ENCODE results near the gene ICAM2. TPM values are rescaled to one million over a fixed set of nuclear protein-coding genes. Genes with fewer than 3 reads are reported as not detected.

Gene ICAM2
- total RNA-seq (2014; rRNA removed; shearing (Covaris generic)): not detected in 2 replicates

DNA sequence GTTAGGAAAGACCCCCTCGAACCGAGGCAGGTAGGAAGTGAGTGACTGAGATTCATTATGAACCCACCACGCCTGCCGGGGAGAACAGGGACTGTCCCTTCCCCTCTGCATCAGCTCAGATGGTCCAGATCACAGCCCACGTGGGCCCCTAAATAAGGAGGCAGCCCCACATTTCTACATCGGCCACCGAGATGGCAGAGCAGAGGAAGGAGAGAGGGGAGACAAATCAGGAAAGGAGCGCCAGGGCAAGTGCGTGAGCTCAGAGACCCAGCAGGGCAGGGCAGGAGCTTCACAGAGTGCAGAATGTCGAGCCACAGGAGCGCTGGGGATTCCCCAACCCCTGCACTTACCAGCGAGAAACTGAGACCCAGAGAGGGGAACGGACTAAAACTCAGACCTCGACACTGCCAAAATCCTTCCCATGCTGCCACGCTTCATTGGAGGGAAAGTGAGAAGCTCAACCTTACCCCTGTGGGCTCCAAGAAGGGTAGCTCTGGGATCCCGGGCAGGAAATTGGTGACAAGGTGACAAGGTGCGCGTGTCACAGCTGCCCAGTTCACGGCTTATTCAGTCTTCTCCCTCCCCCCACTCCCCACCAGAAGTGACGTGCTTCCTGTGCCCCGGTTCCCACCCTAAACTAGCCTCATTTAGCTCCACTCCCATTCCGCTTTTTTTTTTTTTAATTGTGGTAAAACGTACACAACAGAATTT lies at the start of gene ICAM2:
Gene ICAM2 (minus strand): TSS at position 578 of the 711 bp plus-strand sequence. CDS start 13,942 bp downstream, outside the sequence.
- DNase-seq (ENCODE audit: low read depth): no peak

DNA sequence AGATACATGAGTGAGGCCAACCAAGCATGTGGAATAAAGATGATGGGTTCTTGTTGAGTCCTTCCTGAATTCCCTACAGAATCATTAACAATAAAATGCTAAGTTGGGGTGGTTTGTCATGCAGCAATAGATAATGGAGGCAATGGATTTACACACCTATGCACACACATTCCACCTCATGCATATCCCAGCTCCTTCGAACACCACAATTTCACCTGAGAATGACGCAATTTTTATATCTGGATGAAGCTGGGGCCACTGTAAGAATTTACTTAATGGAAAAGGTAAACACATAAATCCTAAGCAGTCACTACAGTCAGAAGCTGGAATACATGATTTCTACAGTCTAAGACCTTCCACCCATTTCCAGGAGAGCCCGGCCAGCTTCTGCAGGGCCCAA lies 49.8 kb upstream of the ICAM2 start:
- no peak for DNase-seq (ENCODE audit: low read depth)

DNA sequence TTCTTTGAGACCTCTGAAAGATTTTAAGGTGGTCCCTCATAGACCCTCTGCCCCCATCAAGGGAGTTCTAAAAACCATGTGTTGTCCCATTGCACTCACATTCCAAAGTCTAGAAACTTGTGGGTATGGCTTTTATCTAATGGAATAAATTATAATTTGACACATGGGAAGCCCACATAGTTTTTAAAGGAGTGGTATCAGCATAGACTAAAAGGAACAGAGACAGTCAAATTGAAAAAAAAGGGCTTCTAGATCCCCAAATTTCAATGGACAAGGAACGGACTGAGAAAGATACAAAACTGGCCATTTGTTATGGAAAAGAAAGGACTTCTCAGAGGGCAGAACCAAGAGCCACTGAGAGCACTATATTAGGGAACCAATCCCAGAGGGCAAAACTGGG lies 48.7 kb upstream of the ICAM2 start:
- no peak for DNase-seq (ENCODE audit: low read depth)

DNA sequence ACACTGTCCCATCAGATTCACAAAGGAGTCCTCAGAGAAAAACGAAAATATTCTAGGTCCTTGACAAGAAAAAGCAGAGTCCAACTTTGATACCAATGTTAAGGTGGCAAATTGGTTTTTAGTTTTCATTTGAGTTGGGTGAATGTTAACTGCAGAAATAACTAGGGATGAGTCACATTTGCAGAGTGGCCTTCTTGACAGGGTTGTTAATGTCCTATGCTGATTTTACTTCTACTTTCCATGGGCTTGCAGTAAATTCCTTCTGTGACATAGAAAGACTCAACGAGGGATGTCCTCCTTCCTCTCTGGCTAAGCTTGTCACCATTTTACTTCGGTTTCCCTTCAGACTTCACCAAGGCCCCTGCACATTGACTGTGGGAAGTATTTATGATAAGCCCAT lies 47.2 kb upstream of the ICAM2 start:
- DNase-seq (ENCODE audit: low read depth): no peak

DNA sequence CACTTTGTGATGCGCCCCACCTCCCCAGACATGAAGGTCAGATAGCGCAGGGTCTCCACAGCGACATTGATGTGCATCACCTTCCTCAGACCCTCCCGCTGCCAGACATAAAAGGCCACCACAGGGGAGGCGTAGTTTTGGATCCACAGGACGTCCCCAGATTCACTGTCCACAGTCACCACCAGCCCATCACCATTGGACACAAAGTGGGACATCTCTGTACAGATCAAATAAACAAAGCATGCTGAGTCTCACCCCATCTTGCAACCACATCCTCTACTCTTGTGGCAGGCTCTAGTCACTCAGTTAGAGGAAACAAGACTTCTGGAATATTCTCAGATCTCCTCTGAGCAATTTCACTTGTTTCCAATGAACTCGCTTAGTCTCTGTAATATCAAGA lies 46.3 kb upstream of the ICAM2 start:
- no peak for DNase-seq (ENCODE audit: low read depth)

DNA sequence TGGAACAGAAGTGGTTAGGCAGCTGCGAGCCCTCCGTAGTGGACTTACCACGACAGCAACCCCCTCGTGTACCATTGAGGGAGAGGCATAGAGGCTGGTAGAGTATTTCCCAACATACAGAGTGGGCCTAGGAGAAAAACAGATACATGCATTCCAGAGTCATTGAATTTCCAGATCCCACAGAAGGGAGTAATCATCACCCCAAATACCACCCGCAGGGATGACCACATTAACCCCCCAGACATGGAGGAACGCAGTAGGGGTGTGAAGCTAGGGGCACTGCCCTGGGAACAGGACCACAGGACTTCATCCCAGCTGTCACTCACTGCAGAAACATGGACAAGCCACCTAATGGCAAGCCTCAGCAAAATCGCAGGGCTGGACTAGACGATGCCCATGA lies 44.7 kb upstream of the ICAM2 start:
- no peak for DNase-seq (ENCODE audit: low read depth)

DNA sequence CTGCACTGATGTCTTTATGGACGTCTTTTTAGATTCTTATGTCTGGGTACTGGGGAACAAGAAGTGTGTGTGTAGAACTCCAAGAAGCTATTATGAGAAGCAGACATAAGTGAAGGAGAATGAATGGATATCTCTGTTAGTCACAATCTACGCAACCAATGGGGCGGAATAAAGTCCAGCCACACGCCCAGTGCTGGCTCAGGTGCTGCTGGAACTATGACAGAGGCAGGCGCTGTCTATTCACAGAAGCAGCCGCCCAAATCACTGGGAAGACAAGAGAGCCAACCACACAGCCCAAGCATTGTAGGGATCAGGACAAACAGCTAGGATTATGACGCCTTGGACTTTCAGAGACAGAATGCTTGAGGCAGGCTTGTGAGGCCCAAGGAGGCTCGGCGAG lies 43.9 kb upstream of the ICAM2 start:
- no peak for DNase-seq (ENCODE audit: low read depth)

DNA sequence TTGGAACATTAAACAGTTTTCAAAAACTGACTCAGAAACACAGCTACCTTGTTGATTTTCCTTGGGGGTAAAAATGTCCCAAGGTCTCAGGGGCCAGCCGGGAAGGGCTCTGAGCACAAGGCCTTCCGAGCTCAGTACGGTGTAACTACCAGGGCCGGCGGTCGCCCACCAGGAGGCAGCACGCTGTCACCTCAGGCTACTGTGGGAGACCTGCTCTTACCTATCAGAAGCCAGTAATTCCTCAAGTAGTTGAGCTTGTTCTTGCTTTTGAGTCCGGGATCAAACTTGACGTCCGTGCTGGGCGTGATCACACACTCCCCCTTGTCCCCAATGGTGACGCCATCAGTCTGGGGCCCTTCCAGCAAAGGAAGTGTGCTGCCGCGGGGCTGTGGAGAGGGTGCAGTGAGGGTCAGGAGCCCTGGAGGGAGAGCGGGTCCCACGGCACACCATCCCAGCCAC lies 43.4 kb upstream of the ICAM2 start:
- DNase-seq (ENCODE audit: low read depth): peak; percentile 9

DNA sequence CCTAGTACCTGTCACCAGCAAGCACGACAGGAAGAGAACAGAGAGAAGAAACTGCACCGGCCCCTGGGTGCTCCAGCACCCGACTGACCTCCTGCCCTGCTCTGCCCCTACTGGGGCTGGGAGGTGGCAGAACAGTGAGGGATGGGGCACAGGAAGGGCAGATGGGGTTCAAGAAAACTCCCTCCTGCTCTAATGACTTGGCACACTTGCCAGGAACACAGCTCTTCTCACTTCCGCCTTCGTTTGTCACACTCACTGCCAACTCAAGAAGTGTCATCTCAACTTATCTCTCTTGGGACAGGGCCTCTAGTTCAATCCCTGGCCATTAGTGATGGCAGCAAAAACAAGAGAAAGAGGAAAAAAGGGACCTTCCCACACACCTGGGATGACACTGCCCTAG lies 42.7 kb upstream of the ICAM2 start:
- no peak for DNase-seq (ENCODE audit: low read depth)

DNA sequence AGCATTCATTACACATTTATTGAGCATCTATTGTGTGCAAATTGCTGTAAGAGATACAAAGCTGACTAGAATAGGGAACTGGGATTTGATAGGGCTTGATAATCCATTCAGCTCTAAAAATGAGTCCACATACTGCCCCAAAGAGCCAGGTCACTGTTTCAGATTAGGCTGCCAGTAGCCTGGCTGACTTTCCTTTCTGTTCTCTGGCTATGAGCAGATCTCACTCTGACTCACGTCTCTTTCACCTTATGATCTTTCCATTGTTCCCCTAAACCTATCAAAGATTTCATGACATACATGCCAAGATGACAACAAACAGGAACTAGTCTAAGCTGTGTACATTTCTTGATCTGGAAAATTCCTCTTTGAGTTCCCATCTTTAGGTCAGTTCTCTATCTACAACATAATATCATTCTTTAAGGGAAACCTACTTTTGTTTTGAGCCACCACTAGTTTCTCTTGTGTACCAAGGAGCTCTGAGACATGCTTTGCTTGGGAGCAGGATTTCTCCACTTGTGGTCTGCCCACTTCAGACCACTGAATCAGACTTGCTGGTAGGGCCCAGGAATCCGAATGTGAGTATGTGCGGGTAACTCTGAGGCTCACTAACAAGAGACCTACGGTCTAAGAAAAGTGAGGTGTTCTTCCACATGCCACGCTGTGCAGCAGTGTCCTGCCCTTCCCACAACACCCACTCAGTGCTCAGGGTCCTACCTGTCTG lies 40.9 kb upstream of the ICAM2 start:
- DNase-seq (ENCODE audit: low read depth): no peak

DNA sequence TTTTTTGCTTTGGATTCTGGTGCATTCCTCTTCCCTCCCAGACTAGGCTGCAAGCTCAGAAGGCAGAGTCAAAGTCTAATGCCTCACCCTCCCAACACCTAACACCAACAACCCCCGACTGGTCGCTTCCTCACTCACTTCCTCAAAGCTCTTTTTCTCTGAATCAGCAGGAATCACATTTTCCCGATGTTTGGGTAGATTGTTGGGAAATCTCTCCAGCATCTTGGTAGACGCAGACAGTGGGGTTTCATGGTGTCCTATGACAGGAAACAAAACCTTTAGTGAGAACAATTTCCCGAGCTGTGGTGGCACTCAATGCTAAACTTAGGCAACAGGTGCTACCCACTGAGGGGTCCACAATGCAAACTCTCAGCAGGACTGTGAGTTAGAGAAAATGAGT lies 39.9 kb upstream of the ICAM2 start:
- no peak for DNase-seq (ENCODE audit: low read depth)

DNA sequence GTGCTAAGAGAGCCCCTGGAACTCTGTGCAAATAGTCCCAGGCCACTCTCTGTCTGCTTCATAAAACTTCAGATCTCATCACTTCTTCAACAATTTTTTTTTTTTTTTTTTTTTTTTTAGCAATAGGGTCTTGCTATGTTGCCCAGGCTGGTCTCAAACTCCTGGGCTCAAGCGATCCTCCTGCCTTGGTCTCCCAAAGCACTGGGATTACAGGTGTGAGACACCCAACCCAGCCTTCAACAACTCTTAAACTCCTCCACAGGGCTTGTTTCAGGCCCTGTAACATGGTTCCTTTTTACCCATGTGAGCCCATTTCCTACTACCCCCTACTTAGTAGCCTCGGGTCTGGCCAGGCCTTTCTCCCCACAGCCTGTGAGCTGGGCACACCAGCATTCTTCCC lies 39.3 kb upstream of the ICAM2 start:
- DNase-seq (ENCODE audit: low read depth): no peak

DNA sequence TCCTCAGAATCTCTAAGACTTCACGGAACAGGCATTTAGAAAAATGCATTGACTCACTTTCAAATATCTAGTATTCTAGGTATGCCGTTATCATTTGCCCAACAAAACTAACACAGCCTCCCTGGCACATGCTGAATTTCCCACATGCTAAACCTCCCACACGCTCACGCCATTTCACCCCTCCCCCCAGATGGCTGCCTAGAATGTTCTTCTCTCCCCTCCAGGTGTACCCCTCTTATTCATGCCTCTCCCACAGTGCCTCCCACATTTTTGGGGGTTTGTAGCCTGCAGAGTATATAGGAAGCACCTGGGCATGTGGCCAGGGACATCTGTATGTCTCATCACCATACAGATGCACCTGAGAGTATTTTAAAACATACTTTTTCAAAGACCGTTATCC lies 38.2 kb upstream of the ICAM2 start:
- no peak for DNase-seq (ENCODE audit: low read depth)

DNA sequence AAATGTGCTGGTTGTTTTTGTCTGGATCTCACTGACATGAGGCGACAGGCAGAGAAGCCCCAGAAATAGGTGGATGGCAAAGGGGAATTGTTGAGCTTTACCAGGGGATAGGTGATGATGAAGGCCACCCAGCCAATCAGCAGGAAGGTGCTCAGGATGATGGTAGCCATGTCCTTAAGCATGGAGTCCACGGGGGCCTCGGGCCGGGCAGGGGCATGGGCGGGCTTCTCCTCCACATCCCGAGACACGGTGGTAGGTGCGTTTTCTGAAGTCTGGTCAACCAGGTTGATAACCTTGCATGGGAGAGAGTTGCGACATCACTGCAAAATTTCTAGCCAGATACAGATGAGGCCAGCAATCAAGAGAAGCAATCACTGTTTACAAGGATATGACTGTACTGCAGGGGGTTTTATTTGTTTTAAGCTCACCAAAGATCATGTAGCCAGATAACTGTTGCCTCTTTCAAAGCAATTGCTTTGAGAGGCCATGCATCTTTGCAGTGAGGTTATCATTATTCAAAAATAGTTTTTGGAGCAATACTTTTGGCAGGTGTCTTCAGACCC lies 37.3 kb upstream of the ICAM2 start:
- no peak for DNase-seq (ENCODE audit: low read depth)

DNA sequence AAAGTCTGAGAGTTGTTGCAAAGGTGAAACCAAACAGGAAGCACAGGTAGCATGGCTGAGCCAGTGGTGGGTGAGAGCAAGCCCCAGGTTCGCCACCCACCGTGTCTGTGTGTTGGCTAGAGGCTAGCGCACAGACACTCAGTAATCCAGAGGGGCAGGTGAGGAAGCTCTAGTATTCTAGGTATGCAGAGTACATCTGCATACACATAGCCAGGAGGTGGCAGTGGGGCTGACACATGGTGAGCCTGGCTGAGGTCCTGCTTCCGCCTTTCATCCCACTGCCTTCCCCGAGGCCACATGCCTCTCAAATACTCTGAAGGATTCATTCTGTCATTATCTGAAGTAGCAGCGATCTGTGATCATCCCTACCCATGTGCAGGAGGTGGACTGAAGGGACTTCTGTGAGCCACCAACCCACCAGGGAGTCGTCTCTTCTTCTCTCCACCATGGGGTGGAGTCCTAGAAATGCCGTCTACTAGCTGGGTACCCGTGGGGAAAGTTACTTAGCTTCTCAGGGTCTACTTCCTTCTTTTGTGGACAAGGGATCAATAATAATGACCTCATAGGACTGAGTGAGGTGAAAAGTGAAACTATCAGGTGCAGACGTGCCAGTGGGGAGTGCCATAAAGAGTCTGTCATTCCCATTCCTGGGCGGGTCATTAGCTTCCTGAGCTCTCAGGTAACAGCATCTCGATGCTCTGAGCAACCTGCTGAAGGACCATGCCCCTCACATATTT lies 36.0 kb upstream of the ICAM2 start:
- no peak for DNase-seq (ENCODE audit: low read depth)

DNA sequence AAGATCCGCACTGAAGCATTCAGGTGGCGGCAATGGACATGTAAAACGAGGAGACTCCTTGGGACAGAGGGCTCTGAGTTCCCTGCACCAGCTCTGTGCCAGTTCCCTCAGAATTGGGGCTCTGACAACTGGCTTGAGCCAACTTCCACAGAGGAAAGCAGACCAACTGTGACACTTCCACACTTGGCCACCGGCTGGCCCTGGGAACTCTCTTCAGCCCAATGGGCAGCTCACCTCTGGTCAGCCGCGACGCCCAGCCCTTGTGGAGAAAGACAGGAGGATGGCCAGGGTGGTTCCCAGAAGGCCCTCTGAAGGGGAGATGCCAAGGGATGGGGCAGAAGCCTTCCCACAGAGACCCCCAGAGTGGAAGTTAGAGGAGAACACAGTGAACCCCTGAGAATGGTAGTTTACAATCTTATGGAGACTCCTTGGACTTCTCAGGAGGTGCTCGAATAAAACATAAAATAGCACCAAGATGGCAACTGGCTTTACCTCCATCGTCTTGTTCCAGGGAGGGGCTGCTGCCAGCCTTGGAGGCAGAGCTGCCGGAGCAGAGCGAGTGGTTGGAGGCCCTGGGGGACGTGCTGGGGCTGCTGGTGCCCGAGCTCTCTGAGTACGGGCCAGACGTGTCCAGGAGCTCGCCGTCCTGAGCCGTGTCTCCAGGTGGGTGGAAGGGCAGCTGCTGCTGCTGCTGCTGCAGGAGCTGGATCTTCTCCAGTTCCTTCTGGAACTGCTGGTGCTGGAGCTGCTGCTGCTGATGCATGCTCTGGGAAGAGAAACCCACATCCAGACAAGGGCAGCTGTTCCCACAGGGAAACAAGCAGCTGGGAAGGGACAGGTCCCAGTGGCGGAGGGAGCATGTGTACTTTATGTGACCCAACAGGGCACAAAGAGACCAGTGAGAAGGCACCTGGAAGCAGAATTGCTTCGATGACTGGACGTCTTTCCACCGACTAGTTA lies 35.0 kb upstream of the ICAM2 start:
- no peak for DNase-seq (ENCODE audit: low read depth)

DNA sequence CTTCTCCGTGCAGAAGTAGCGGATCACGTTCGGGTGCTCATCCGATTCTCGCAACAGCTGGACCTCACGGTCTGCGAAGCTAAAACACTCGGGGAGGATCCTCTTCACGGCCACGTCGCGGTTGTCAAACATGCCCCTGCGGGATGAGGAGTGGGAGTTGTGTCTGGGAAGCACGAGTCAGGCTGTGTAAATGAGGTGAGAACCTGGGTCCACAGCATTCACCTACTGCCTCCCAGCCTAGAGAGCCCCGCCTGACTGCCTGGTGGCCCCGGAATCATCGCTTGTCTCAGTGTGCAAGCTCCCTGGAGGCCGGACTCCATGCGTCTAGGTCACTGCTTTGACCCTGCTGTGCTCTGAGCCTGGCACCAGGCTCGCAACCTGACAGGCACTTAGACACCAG lies 33.9 kb upstream of the ICAM2 start:
- DNase-seq (ENCODE audit: low read depth): no peak

DNA sequence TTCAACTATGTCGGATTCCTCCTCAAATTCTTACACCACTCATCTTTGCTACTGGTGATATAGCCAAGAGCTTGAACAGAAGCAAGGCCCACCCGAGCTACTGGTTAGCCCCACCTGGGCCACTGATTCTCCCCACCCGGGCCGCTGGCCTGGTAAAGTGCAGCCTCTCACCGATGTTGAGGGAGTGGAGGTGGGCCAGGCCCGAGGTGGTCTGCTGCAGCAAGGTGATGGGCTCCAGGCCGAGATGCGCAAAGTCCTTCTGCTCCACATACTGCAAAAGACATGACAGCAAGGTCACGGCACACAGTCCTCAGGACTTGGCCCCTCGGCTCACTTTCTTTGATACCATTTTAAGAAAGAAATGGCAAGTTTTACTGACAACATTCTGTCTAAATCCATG lies 32.7 kb upstream of the ICAM2 start:
- DNase-seq (ENCODE audit: low read depth): no peak

DNA sequence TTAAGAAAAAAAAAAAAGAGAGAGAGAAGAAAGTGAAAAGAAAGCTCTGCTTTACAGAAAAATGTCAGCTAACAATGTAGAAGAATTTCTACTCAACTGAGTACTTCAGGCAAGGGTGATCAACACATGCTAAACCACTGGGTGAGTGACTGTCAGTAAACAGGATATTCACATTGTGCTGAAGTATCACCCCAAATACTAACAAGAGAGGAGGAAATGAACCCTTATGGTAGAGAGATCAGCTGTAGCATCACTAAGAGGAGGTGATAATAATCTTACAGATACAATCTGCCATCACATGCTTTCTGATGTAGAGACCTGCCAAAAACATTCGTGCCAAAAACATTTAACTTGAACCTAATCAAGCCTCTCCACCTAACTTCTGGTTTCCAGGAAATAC lies 30.7 kb upstream of the ICAM2 start:
- DNase-seq (ENCODE audit: low read depth): no peak

DNA sequence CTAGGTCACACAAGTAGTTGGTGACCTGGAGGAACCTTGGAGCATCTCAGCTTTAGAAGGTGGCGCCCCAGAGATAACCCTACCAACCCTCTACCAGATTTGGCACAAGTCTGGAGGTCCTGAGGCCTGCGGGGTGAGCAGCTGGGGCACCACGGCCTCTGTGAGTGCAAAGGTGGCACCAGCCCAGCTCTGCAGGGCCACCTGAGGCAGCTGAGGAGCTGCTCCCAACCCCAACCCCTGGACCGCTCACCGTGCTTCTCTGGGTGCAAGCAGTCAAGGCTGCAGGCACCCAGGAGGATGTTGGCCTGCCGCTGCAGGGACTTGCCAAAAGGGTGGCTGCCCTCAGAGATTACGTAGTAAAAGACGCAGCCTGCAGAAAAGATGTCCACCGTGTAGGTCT lies 28.4 kb upstream of the ICAM2 start:
- DNase-seq (ENCODE audit: low read depth): no peak

DNA sequence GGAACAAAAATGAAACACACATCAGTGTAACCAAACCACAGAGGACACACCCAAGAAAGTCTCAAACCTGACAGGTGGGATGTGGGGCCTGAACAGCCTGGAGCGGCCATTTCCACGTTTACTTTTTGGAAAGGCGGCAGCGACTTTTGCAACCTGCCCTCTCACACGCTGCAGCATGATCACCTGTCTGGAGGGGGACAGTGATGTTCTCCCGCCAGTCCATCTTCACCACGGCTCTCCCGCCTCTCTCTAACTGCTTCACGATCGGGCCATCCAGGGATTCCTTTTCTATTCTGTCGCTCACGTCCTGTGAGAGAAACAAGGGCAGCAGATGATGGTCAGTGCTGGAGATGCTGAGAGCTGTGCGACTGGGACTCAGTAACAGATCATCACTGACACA lies 24.7 kb upstream of the ICAM2 start:
- no peak for DNase-seq (ENCODE audit: low read depth)

Data from RPMI7951 (cell line).